ENCODE data around the gene CCNB1IP1.

DNA sequence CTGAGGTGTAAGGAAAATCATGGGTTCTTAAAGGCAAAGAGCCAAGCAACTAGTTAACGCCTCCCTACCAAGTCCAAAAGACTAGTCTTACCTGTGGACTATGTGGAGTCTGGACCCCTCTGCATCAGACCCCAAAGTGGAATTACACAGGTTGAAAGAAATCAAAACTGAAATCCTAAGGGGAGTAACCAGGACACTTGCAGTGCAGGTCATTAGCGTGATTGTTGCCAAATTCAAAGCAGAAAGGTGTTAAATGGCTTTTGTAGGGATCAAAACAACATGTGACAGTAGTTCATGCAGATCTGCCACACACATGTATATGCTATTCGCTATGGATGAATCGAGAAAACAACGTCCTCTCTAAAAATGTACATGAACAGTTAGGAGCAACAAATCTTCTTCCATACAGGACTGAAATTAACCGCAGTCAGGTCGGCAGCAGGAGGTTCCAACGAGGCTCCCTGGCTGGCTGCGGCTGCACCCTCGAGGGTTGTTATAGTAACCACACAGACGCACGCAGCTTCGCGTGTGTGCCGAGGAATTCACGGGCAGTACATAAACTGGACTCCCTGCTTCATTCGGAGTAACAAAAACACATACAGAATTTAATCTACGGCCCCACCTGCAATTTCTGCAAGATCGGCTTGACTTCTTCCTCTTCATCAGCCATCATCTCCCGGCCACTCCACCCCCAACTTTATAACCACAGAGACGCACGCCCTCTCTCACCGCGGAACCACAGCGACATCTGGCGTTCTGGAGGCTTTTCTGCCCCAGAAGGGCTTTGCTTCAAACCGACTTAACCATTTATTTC is 27.6 kb downstream of the CCNB1IP1 start, which contains the start of gene TTC5:
- TF ChIP-seq, protein P1, sequence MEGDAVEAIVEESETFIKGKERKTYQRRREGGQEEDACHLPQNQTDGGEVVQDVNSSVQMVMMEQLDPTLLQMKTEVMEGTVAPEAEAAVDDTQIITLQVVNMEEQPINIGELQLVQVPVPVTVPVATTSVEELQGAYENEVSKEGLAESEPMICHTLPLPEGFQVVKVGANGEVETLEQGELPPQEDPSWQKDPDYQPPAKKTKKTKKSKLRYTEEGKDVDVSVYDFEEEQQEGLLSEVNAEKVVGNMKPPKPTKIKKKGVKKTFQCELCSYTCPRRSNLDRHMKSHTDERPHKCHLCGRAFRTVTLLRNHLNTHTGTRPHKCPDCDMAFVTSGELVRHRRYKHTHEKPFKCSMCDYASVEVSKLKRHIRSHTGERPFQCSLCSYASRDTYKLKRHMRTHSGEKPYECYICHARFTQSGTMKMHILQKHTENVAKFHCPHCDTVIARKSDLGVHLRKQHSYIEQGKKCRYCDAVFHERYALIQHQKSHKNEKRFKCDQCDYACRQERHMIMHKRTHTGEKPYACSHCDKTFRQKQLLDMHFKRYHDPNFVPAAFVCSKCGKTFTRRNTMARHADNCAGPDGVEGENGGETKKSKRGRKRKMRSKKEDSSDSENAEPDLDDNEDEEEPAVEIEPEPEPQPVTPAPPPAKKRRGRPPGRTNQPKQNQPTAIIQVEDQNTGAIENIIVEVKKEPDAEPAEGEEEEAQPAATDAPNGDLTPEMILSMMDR (conservative IDR thresholded peaks at IDR 0.05; ENCODE audit: low read depth, low read length): peak; percentile 95
- TF ChIP-seq POLR2A (IDR thresholded peaks at IDR 0.05; ENCODE audit: low read depth, low read length) (no peak), RFX5 (IDR thresholded peaks at IDR 0.05; ENCODE audit: low read depth, low read length) (no peak), MAFK (IDR thresholded peaks at IDR 0.05; ENCODE audit: low read depth, low read length) (no peak; the same call in 1 of the 2 replicates), ELK1 (IDR thresholded peaks at IDR 0.05; ENCODE audit: borderline replicate concordance, low read depth, low read length) (no peak)

Measured in IMR-90 (cell line).